MM.1S (cell line): Measurements from ENCODE around the gene HOXA6.

ENCODE experiments used
- EZH2 ChIP-seq: fragments of 300-600 bp; sonication (generic); optimal IDR thresholded peaks from 2 replicates; pipeline ENCODE3; 2017; ENCODE audit warnings: low read depth, mild to moderate bottlenecking, antibody characterized with exemption, low read length, mixed read lengths
- EZH2phosphoT487 ChIP-seq: fragments of 300-600 bp; sonication (generic); IDR thresholded peaks from 2 replicates; pipeline ENCODE4 v1.6.1; 2018; ENCODE audit warnings: antibody characterized with exemption, low read length
- TF ChIP-seq, protein P1 (sequence below): fragments of 300-600 bp; sonication (generic); IDR thresholded peaks from 2 replicates; pipeline ENCODE4 v1.5.1; 2016; ENCODE audit warnings: antibody characterized with exemption, low read length, mixed read lengths

DNA sequence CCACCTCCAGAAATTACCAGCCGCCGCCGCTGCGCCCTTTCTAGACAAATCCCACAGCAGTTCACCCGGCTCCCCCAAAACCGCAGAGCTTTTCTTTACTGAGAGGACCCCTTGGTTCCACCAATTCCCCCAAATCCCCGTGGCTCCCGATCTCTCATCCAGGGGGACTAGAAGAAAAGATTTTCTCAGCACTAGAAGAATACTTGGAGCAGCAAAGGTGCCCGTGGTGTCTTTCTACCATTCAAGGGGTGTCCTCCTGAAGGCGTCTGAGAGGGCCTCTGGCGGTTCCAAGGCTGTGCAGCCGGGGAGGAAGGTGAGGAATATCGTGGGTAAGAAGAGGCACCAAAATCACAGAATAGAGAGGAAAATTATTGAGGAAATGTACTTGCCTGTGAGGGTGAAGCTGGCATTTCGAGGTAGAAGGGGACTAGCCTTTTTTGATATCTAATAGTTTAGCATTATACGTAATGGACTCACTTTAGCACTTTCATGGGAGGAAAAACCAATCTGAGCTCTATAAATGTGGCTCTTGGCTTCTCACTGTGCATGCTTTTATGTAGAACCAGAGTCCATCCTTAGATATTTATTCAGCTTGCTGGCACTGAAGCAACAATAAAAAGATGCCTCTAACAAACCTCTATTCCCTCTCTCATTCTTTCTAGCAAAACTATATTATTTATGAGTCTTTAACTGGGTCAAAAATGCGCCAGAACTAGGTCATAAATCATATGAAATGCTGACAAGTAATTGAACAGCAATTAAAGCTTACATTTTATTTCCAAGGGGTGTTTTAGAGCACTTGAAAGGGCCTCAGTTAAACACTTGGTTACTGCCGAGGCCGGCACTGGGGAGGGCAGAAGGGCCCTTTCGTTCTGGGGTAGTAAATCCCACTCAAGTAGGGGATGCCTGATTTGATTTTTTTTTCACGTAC lies 31.3 kb downstream of the HOXA6 start:
- TF ChIP-seq, protein P1, sequence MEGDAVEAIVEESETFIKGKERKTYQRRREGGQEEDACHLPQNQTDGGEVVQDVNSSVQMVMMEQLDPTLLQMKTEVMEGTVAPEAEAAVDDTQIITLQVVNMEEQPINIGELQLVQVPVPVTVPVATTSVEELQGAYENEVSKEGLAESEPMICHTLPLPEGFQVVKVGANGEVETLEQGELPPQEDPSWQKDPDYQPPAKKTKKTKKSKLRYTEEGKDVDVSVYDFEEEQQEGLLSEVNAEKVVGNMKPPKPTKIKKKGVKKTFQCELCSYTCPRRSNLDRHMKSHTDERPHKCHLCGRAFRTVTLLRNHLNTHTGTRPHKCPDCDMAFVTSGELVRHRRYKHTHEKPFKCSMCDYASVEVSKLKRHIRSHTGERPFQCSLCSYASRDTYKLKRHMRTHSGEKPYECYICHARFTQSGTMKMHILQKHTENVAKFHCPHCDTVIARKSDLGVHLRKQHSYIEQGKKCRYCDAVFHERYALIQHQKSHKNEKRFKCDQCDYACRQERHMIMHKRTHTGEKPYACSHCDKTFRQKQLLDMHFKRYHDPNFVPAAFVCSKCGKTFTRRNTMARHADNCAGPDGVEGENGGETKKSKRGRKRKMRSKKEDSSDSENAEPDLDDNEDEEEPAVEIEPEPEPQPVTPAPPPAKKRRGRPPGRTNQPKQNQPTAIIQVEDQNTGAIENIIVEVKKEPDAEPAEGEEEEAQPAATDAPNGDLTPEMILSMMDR: no peak
- no peak for TF ChIP-seq EZH2
- no peak for TF ChIP-seq EZH2phosphoT487
